ENCODE results near the gene UNC5B.

UNC5B gene

GRCh38 chr10:71312811-71313789 lies 100.7 kb downstream of the UNC5B start:
- CTCF ChIA-PET, result interaction anchor here (0.7 to 8.2 kb wide), 17 partner anchors 9 to 1024 kb away, joined by 3 to 68 read pairs (median 5); no protein-coding TSS in a partner anchor
- H3K27me3 ChIP-seq (replicated peaks in 2 of 5; ENCODE audit: control insufficient read depth in 4 of 5, insufficient read depth in 5 of 5, low read length in 4 of 5), result peaks cover 0 to 1% (median 0%) of the 10 kb centered on the region in 5 experiments

GRCh38 chr10:71314028-71314693 lies 101.8 kb downstream of the UNC5B start:
- POLR2A ChIA-PET, result interaction anchor here (2.0 kb wide), 1 partner anchor 256 kb away, joined by 4 read pairs; no protein-coding TSS in a partner anchor

More at GRCh38 chr10:71312811-71313789, 100.7 kb downstream of the UNC5B start:
- peaks cover 3 to 27% (median 23%) of the 10 kb centered on the region in 4 experiments for H3K4me1 ChIP-seq (ENCODE audit: control extremely low read depth in 1 of 4, control insufficient read depth in 4 of 4, insufficient read depth in 4 of 4, low read length in 3 of 4)
- no peak overlapping the region for H3K27ac ChIP-seq (ENCODE audit: insufficient read depth in 1 of 2, low read depth in 1 of 2, low read length in 2 of 2, poor library complexity in 1 of 2, severe bottlenecking in 2 of 2)
- no peak overlapping the region for H3K4me3 ChIP-seq (ENCODE audit: control insufficient read depth in 1 of 7, extremely low read depth in 1 of 7, insufficient read depth in 4 of 7, low read depth in 2 of 7, low read length in 6 of 7)
- no peak for DNase-seq
- no peaks in the 10 kb centered on the region for H3K36me3 ChIP-seq (ENCODE audit: control insufficient read depth in 4 of 4, insufficient read depth in 4 of 4, low read length in 3 of 4)
- POLR2A ChIA-PET, result interaction anchor here (2.0 kb wide), 1 partner anchor 257 kb away, joined by 4 read pairs; no protein-coding TSS in a partner anchor
- H3K9me3 ChIP-seq (ENCODE audit: control extremely low read depth in 1 of 5, control insufficient read depth in 4 of 5, insufficient read depth in 2 of 5, low read depth in 1 of 5, low read length in 4 of 5), result no peaks in the 10 kb centered on the region
- 93% methylated on average over 11 of the region's 19 CpGs for WGBS (ENCODE audit: insufficient coverage)

GRCh38 chr10:71314694-71315225 lies 102.4 kb downstream of the UNC5B start:
- Histone ChIP-seq H3K4me3 (ENCODE audit: control insufficient read depth in 1 of 7, extremely low read depth in 1 of 7, insufficient read depth in 4 of 7, low read depth in 2 of 7, low read length in 6 of 7) (peak overlapping the region in 2 of 7 experiments; percentile 39 to 51), H3K27me3 (replicated peaks in 2 of 5; ENCODE audit: control insufficient read depth in 4 of 5, insufficient read depth in 5 of 5, low read length in 4 of 5) (peaks cover 0 to 1% (median 0%) of the 10 kb centered on the region in 5 experiments), H3K27ac (ENCODE audit: insufficient read depth in 1 of 2, low read depth in 1 of 2, low read length in 2 of 2, poor library complexity in 1 of 2, severe bottlenecking in 2 of 2) (no peak overlapping the region), H3K36me3 (ENCODE audit: control insufficient read depth in 4 of 4, insufficient read depth in 4 of 4, low read length in 3 of 4) (no peaks in the 10 kb centered on the region), H3K9me3 (ENCODE audit: control extremely low read depth in 1 of 5, control insufficient read depth in 4 of 5, insufficient read depth in 2 of 5, low read depth in 1 of 5, low read length in 4 of 5) (no peaks in the 10 kb centered on the region), H3K4me1 (ENCODE audit: control extremely low read depth in 1 of 4, control insufficient read depth in 4 of 4, insufficient read depth in 4 of 4, low read length in 3 of 4) (peaks cover 3 to 36% (median 30%) of the 10 kb centered on the region in 4 experiments)
- DNase-seq, result no peak
- CTCF ChIA-PET, result interaction anchor here (0.7 to 8.2 kb wide), 25 partner anchors 9 to 1023 kb away, joined by 3 to 68 read pairs (median 5); no protein-coding TSS in a partner anchor
- 80% methylated on average over 11 of the region's 11 CpGs for WGBS (ENCODE audit: insufficient coverage)
- POLR2A ChIA-PET, result interaction anchor here (0.6 to 2.0 kb wide), 2 partner anchors 255 to 263 kb away, joined by 4 to 12 read pairs; no protein-coding TSS in a partner anchor

More at GRCh38 chr10:71314028-71314693, 101.8 kb downstream of the UNC5B start:
- Histone ChIP-seq H3K36me3 (ENCODE audit: control insufficient read depth in 4 of 4, insufficient read depth in 4 of 4, low read length in 3 of 4) (no peaks in the 10 kb centered on the region), H3K9me3 (ENCODE audit: control extremely low read depth in 1 of 5, control insufficient read depth in 4 of 5, insufficient read depth in 2 of 5, low read depth in 1 of 5, low read length in 4 of 5) (no peaks in the 10 kb centered on the region), H3K4me3 (ENCODE audit: control insufficient read depth in 1 of 7, extremely low read depth in 1 of 7, insufficient read depth in 4 of 7, low read depth in 2 of 7, low read length in 6 of 7) (peak overlapping the region in 2 of 7 experiments; percentile 39 to 51), H3K4me1 (ENCODE audit: control extremely low read depth in 1 of 4, control insufficient read depth in 4 of 4, insufficient read depth in 4 of 4, low read length in 3 of 4) (peaks cover 3 to 31% (median 25%) of the 10 kb centered on the region in 4 experiments), H3K27ac (ENCODE audit: insufficient read depth in 1 of 2, low read depth in 1 of 2, low read length in 2 of 2, poor library complexity in 1 of 2, severe bottlenecking in 2 of 2) (no peak overlapping the region), H3K27me3 (replicated peaks in 2 of 5; ENCODE audit: control insufficient read depth in 4 of 5, insufficient read depth in 5 of 5, low read length in 4 of 5) (peaks cover 0 to 1% (median 0%) of the 10 kb centered on the region in 5 experiments)
- peak; percentile 34 to 71 (median 63) for DNase-seq
- CTCF ChIA-PET, result interaction anchor here (0.7 to 8.2 kb wide), 24 partner anchors 10 to 1023 kb away, joined by 3 to 68 read pairs (median 4); no protein-coding TSS in a partner anchor
- 16% methylated on average over 11 of the region's 21 CpGs for WGBS (ENCODE audit: insufficient coverage)

GRCh38 chr10:71316056-71316785 lies 103.9 kb downstream of the UNC5B start:
- 20% methylated on average over 3 of the region's 3 CpGs for WGBS (ENCODE audit: insufficient coverage)
- POLR2A ChIA-PET, result no interaction called here
- H3K27ac ChIP-seq (ENCODE audit: insufficient read depth in 1 of 2, low read depth in 1 of 2, low read length in 2 of 2, poor library complexity in 1 of 2, severe bottlenecking in 2 of 2), result peak overlapping the region in 1 of 2 experiments; percentile 35

GRCh38 chr10:71316786-71317160 lies 104.4 kb downstream of the UNC5B start:
- Histone ChIP-seq H3K4me3 (ENCODE audit: control insufficient read depth in 1 of 7, extremely low read depth in 1 of 7, insufficient read depth in 4 of 7, low read depth in 2 of 7, low read length in 6 of 7) (no peak overlapping the region), H3K27ac (ENCODE audit: insufficient read depth in 1 of 2, low read depth in 1 of 2, low read length in 2 of 2, poor library complexity in 1 of 2, severe bottlenecking in 2 of 2) (peak overlapping the region in 1 of 2 experiments; percentile 35), H3K27me3 (replicated peaks in 2 of 5; ENCODE audit: control insufficient read depth in 4 of 5, insufficient read depth in 5 of 5, low read length in 4 of 5) (peaks cover 0 to 1% (median 0%) of the 10 kb centered on the region in 5 experiments), H3K4me1 (ENCODE audit: control extremely low read depth in 1 of 4, control insufficient read depth in 4 of 4, insufficient read depth in 4 of 4, low read length in 3 of 4) (peaks cover 3 to 43% (median 37%) of the 10 kb centered on the region in 4 experiments), H3K9me3 (ENCODE audit: control extremely low read depth in 1 of 5, control insufficient read depth in 4 of 5, insufficient read depth in 2 of 5, low read depth in 1 of 5, low read length in 4 of 5) (no peaks in the 10 kb centered on the region), H3K36me3 (ENCODE audit: control insufficient read depth in 4 of 4, insufficient read depth in 4 of 4, low read length in 3 of 4) (no peaks in the 10 kb centered on the region)
- peak in 2 of 3 donors; percentile 28 to 37 for DNase-seq
- ChIA-PET CTCF (interaction anchor here (0.6 to 8.2 kb wide), 9 partner anchors 10 to 378 kb away, joined by 3 to 68 read pairs (median 4); no protein-coding TSS in a partner anchor), POLR2A (no interaction called here)
- WGBS (ENCODE audit: insufficient coverage), result 24% methylated on average over 5 of the region's 6 CpGs

More at GRCh38 chr10:71316056-71316785, 103.9 kb downstream of the UNC5B start:
- no peak overlapping the region for H3K4me3 ChIP-seq (ENCODE audit: control insufficient read depth in 1 of 7, extremely low read depth in 1 of 7, insufficient read depth in 4 of 7, low read depth in 2 of 7, low read length in 6 of 7)
- H3K4me1 ChIP-seq (ENCODE audit: control extremely low read depth in 1 of 4, control insufficient read depth in 4 of 4, insufficient read depth in 4 of 4, low read length in 3 of 4), result peaks cover 3 to 43% (median 37%) of the 10 kb centered on the region in 4 experiments
- peaks cover 0 to 1% (median 0%) of the 10 kb centered on the region in 5 experiments for H3K27me3 ChIP-seq (replicated peaks in 2 of 5; ENCODE audit: control insufficient read depth in 4 of 5, insufficient read depth in 5 of 5, low read length in 4 of 5)
- CTCF ChIA-PET, result interaction anchor here (0.6 to 8.2 kb wide), 17 partner anchors 9 to 495 kb away, joined by 3 to 68 read pairs (median 5); no protein-coding TSS in a partner anchor
- H3K36me3 ChIP-seq (ENCODE audit: control insufficient read depth in 4 of 4, insufficient read depth in 4 of 4, low read length in 3 of 4), result no peaks in the 10 kb centered on the region
- DNase-seq, result peak; percentile 22 to 74 (median 64)
- H3K9me3 ChIP-seq (ENCODE audit: control extremely low read depth in 1 of 5, control insufficient read depth in 4 of 5, insufficient read depth in 2 of 5, low read depth in 1 of 5, low read length in 4 of 5), result no peaks in the 10 kb centered on the region

- Histone ChIP-seq H3K4me3 (ENCODE audit: control insufficient read depth in 1 of 7, extremely low read depth in 1 of 7, insufficient read depth in 4 of 7, low read depth in 2 of 7, low read length in 6 of 7) (no peak overlapping the region), H3K9me3 (ENCODE audit: control extremely low read depth in 1 of 5, control insufficient read depth in 4 of 5, insufficient read depth in 2 of 5, low read depth in 1 of 5, low read length in 4 of 5) (no peaks in the 10 kb centered on the region), H3K27ac (ENCODE audit: insufficient read depth in 1 of 2, low read depth in 1 of 2, low read length in 2 of 2, poor library complexity in 1 of 2, severe bottlenecking in 2 of 2) (no peak overlapping the region), H3K4me1 (ENCODE audit: control extremely low read depth in 1 of 4, control insufficient read depth in 4 of 4, insufficient read depth in 4 of 4, low read length in 3 of 4) (peaks cover 3 to 43% (median 37%) of the 10 kb centered on the region in 4 experiments), H3K36me3 (ENCODE audit: control insufficient read depth in 4 of 4, insufficient read depth in 4 of 4, low read length in 3 of 4) (peaks cover 0 to 3% (median 1%) of the 10 kb centered on the region in 4 experiments), H3K27me3 (replicated peaks in 2 of 5; ENCODE audit: control insufficient read depth in 4 of 5, insufficient read depth in 5 of 5, low read length in 4 of 5) (peaks cover 0 to under 1% (median 0%) of the 10 kb centered on the region in 5 experiments)
- DNase-seq, result peak in 1 of 3 donors; percentile 17
- ChIA-PET CTCF (interaction anchor here (0.7 to 8.2 kb wide), 11 partner anchors 11 to 579 kb away, joined by 3 to 68 read pairs (median 5); no protein-coding TSS in a partner anchor), POLR2A (interaction anchor here (0.6 kb wide), 1 partner anchor 16 kb away, joined by 3 read pairs; no protein-coding TSS in a partner anchor)
- 73% methylated on average over 3 of the region's 6 CpGs for WGBS (ENCODE audit: insufficient coverage)
Measured at GRCh38 chr10:71317739-71318138, 105.4 kb downstream of the UNC5B start.

All from common myeloid progenitor, CD34-positive (primary cell).